Measurements from ENCODE around the gene SPR. TPM values are rescaled to one million over a fixed set of nuclear protein-coding genes. Genes with fewer than 3 reads are reported as not detected.

The SPR gene
- total and polyA plus RNA-seq, 2 of the 4 experiments (the other 2 are of a cell fraction): 14.3 to 17.4 TPM

DNA sequence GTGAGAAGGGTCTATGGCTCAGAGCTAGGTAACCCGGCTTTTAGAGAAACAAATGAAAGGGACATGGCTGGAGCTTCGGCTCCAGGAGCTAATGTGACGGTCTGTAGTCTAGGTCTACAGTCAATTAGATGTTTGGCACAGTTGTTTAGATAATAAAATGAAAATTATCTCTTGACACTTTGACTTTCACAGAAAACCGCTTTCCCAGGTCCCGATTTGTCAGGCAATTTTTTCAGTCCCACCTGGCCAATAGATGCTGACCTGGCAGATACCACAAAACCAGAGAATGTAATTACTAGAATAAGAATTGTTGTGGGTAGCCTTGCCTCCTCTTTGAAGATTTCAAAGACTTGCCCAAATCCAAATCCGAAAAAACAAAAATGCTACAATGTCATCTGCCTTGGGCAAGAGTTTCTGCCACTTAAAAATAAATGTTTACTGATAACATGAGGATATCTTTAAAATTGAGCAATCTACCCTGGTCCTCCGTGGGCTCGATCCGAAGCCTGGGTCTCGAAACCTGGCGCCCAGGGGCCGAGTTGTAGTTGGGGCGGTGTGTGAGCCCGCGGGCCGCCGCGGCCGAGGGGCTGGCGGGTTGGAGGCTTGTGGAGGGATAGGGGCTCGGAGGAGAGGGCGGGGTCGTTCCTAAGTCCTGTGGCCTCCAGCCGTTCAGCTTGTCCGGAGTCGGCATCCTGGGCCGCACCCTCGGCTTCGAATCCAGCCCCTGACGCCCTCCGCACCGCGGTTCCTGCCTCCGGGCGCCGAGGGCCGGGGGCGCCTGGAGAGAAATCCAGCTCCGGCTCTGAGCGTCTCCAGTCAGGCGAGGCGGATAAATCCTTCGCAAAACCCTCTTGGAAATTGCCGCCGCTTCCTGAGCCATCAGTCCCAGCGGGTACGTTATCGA is 32.5 kb downstream of the SPR start:
- Histone ChIP-seq H2AK5ac (ENCODE audit: low read depth, low read length) (no peak overlapping the region), H3K4me2 (ENCODE audit: low read depth, low read length) (peak overlapping the region; percentile 59), H3K14ac (replicated peaks; ENCODE audit: low read depth, low read length) (no peak overlapping the region), H2BK20ac (ENCODE audit: low read depth, low read length) (no peak overlapping the region), H3K27me3 (ENCODE audit: control insufficient read depth, insufficient read depth, low read length) (peaks cover 99% of the 10 kb centered on the region), H3K79me1 (ENCODE audit: low read depth in 1 of 2, low read length in 2 of 2) (no peaks in the 10 kb centered on the region), H2BK15ac (ENCODE audit: low read depth, low read length) (no peak overlapping the region), H3K9me1 (ENCODE audit: insufficient read depth, low read length) (no peaks in the 10 kb centered on the region), H4K8ac (ENCODE audit: low read depth in 2 of 2, low read length in 2 of 2) (no peak overlapping the region), H3K9ac (ENCODE audit: low read depth, low read length) (no peak overlapping the region), H3K4me3 (ENCODE audit: insufficient read depth, low read depth, low read length) (no peak overlapping the region), H3K4me1 (ENCODE audit: control insufficient read depth, insufficient read depth, low read length) (peaks cover 2% of the 10 kb centered on the region; the same call in 1 of the 2 replicates), H3K18ac (ENCODE audit: low read depth, low read length) (no peak overlapping the region), H4K20me1 (ENCODE audit: insufficient read depth, low read length) (peaks cover 43% of the 10 kb centered on the region), H4K91ac (ENCODE audit: insufficient read depth, low read depth, low read length) (no peak overlapping the region), H3K56ac (ENCODE audit: extremely low read depth, insufficient read depth, low read length) (no peak overlapping the region), H3K9me3 (ENCODE audit: control insufficient read depth, insufficient read depth, low read length) (peaks cover 32% of the 10 kb centered on the region), H2AFZ (replicated peaks; ENCODE audit: low read length, poor library complexity) (no peak overlapping the region), H2BK5ac (ENCODE audit: low read depth, low read length, poor library complexity, severe bottlenecking) (no peak overlapping the region), H3K23ac (ENCODE audit: low read depth, low read length) (no peak overlapping the region; the same call in none of the 2 replicates), H2BK120ac (ENCODE audit: low read depth, low read length) (no peak overlapping the region), H2AK9ac (replicated peaks; ENCODE audit: low read depth, low read length, poor library complexity) (no peak overlapping the region), H3K4ac (ENCODE audit: low read depth, low read length) (no peak overlapping the region), H4K5ac (ENCODE audit: low read depth, low read length) (no peak overlapping the region), H3K36me3 (ENCODE audit: control insufficient read depth, insufficient read depth, low read length) (no peaks in the 10 kb centered on the region), H3K27ac (ENCODE audit: insufficient read depth, low read length) (no peak overlapping the region)
- 2% methylated on average over 28 of the region's 48 CpGs; no CpG with 5 or more reads in 1 of the 2 experiments for WGBS, 2 experiments (ENCODE audit: extremely low coverage in 2 of 2, insufficient read length in 1 of 2)
- TF ChIP-seq, protein P1, sequence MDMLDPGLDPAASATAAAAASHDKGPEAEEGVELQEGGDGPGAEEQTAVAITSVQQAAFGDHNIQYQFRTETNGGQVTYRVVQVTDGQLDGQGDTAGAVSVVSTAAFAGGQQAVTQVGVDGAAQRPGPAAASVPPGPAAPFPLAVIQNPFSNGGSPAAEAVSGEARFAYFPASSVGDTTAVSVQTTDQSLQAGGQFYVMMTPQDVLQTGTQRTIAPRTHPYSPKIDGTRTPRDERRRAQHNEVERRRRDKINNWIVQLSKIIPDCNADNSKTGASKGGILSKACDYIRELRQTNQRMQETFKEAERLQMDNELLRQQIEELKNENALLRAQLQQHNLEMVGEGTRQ (IDR thresholded peaks at IDR 0.05; ENCODE audit: low read depth, low read length): no peak
- peak; percentile 52 for TF ChIP-seq MAFK (IDR thresholded peaks at IDR 0.05; ENCODE audit: low read depth, low read length)
- POLR2A ChIA-PET (ENCODE audit: unreplicated experiment): no interaction called here
- dilution Hi-C loops (cut with HindIII; ENCODE audit: low sequenced_read_pairs, unreplicated experiment) (no loop called here), in situ Hi-C loops (cut with MboI; ENCODE audit: low sequenced_read_pairs) (no loop called here), intact Hi-C loops (cut with micrococcal nuclease) (no loop called here)
- ATAC-seq (ENCODE audit: low read depth): no peak; the same call in 1 of the 2 replicates
- no TSS peak for BruUV-seq (replicated peaks)
- no peak for DNase-seq
- CTCF ChIA-PET: interaction anchor here (0.6 kb wide), 1 partner anchor 50 kb away, joined by 3 read pairs; no protein-coding TSS in a partner anchor
